Omental fat pad (tissue), 4 donors: ENCODE measurements around the gene PKNOX2. TPM values are rescaled to one million over a fixed set of nuclear protein-coding genes. Genes with fewer than 3 reads are reported as not detected.

Experiments used
- ATAC-seq: fragments of 150-250 bp; one replicate; pipeline ENCODE4 v1.9.1; 2016; ENCODE audit warnings: mild to moderate bottlenecking, moderate library complexity; ENCODE audit not compliant: low FRiP score
- DNase-seq: peaks from one replicate; pipeline ENCODE4 v3.0.0-alpha.2; 2019; ENCODE audit warnings: low spot score
- CTCF ChIP-seq, 3 donors: fragments of 450-650 bp; IDR thresholded peaks; one replicate each; pipeline ENCODE4 v1.5.1; 2016 to 2017; ENCODE audit warnings: antibody characterized with exemption in 3 of 3, mild to moderate bottlenecking in 3 of 3, moderate library complexity in 2 of 3
- total RNA-seq, 4 donors: library from RNA; depleted of rRNA; stranded (reverse); fragments of >200 nt; gene quantifications; one replicate each; pipeline ENCODE4 v1.1.0, GENCODE V29; 2016

The PKNOX2 gene
- total RNA-seq, 4 donors from 2014 or later, result 0.19 to 2.7 (median 0.82) TPM

- peak; percentile 66 for DNase-seq
- TF ChIP-seq CTCF (IDR thresholded peaks at IDR 0.05), result peak in 1 of 3 donors; percentile 40
- ATAC-seq, result peak; percentile 91
Observed at GRCh38 chr11:125345421-125346178, 181.0 kb downstream of the PKNOX2 start.

DNA sequence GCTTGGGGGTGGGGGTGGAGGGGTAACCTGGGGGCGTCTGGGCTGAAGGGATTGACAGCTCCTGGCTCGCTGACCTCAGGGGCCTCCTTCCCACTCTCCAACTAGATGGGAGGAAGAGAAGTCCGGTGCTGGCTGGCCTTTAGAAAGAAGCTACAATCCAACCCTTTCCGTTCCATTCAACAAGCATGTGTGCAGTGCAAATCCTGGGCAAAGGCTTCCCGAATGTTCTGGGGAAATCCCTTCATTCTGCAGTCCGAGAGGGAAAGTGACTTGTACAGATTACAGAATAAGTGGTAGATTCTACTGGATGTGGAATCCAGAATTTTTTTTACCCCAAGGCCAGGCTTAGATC, 181.6 kb downstream of the PKNOX2 start:
- no peak for DNase-seq
- ATAC-seq, result peak; percentile 54
- no peak for TF ChIP-seq CTCF (IDR thresholded peaks at IDR 0.05)

DNA sequence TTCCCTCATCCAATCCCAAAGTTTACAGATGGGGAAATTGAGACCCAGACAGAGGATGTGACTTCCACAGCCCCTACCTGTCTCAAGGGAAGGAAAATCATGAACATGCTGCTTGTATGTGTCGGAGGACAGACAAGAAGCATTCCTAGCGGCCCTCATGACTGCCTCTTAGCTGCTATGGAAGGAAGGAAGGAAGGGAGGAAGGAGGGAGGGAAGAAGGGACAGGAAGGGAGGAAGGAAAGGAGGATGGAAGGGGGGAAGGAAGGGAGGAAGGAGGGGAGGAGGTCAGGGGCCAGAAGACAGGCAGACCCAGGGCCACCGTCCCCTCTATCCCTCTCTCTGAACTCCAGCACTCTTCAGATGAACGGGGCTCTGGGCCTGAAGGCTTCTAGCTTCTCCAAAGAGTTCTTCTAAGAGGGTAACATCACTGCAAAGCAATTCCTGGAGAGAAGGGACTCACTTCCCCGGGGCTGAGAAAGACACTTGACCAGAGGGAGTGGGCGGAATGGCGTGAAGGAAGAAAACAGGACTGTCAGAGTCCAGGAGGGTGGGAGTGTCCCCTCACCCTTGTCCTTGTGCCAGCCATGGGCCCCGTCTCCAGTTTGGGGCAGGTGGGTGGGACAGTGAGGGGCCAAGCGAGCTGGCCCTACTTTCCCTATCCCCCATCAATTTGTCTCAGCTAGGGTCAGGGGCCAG, 182.2 kb downstream of the PKNOX2 start:
- TF ChIP-seq CTCF (IDR thresholded peaks at IDR 0.05), result no peak
- ATAC-seq (no peak), DNase-seq (no peak)

DNA sequence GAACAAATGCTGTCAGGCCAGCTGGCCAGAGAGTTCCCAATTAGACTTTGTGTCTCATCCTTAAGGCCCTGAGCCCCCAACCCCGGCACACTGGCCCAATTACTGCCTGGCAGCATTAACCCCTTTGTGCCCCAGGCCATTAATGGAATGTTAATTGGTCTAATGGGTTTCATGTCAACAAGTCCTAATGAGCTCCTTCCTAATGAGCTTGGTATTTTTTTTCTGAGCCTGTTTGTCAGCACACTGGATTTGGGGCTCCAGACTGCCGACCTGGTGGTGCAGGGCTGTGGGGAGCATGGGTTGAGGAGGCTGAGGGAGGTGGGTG, 182.7 kb downstream of the PKNOX2 start:
- TF ChIP-seq CTCF (IDR thresholded peaks at IDR 0.05), result no peak
- no peak for DNase-seq
- no peak for ATAC-seq

DNA sequence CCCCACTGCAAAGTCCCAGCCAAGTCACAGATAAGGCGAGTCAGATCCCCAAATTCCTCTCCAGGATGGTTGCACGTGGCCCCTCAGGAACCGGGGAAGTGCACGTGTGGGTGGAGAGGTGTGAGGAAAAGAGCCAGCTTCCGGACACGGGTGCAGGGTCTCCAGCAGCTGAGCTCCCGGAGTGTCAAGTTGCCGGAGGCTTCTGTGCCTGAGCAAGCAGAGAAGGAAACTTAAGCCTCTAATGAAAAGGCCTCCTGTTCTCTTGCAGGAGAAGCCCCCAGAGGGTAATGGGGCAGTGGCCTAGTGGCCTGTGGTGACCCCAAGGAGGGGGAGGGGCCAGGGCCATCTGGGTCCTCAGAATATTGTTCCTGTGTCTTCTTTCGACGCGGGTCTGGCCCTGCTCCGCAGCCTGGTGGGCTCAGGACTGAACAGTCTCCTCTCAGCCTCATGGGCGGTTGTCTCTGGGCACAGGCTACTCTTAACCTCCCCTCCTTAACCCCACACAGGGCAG, 183.6 kb downstream of the PKNOX2 start:
- ATAC-seq (no peak), DNase-seq (no peak)
- TF ChIP-seq CTCF (IDR thresholded peaks at IDR 0.05), result no peak

GRCh38 chr11:125348674-125349309, 184.2 kb downstream of the PKNOX2 start:
- peak in 2 of 3 donors; percentile 19 to 76 for TF ChIP-seq CTCF (IDR thresholded peaks at IDR 0.05)
- peak; percentile 46 for DNase-seq
- ATAC-seq, result peak; percentile 20
